Astrocyte of the spinal cord (primary cell): ENCODE data around the gene KTI12.
A peak's percentile ranks its signal among the peaks of the same experiment; 100 is the strongest.
"Not testable (repeated sequence)": the region's sequence is repeated elsewhere in the genome, so short reads cannot be mapped to it uniquely, and the experiment has no call there.

ENCODE experiments used
- DNase-seq: peaks from one replicate; pipeline ENCODE4 v3.0.0; 2011; ENCODE audit warnings: low read depth, low spot score
- H3K4me3 ChIP-seq: 2 replicates; pipeline ENCODE4 v1.5.1; 2011; ENCODE audit warnings: low read depth, mild to moderate bottlenecking, low read length, moderate library complexity
- CTCF ChIP-seq: IDR thresholded peaks from 2 replicates; pipeline ENCODE4 v1.5.1; 2012; ENCODE audit warnings: low read depth, mild to moderate bottlenecking, low read length, inconsistent platforms
- in situ Hi-C: cut with HindIII; loops from 2 replicates; pipeline ENCODE4 v1.10.0; 2017; ENCODE audit warnings: low sequenced_read_pairs

The KTI12 gene

GRCh38 chr1:52041551-52042185 is 8.1 kb upstream of the KTI12 start:
- no peak for TF ChIP-seq CTCF
- H3K4me3 ChIP-seq, result no peak overlapping the region
- in situ Hi-C loops, result no loop called here
- DNase-seq, result no peak

GRCh38 chr1:52037909-52038308 is 4.3 kb upstream of the KTI12 start:
- H3K4me3 ChIP-seq, result no peak overlapping the region
- no peak for TF ChIP-seq CTCF
- DNase-seq, result no peak
- in situ Hi-C loops, result no loop called here

- H3K4me3 ChIP-seq, result no peak overlapping the region
- TF ChIP-seq CTCF, result no peak
- no peak for DNase-seq
- in situ Hi-C loops, result no loop called here
Observed at GRCh38 chr1:52037402-52037814, 3.8 kb upstream of the KTI12 start.

- peak overlapping the region; percentile 92 for H3K4me3 ChIP-seq
- in situ Hi-C loops, result no loop called here
- TF ChIP-seq CTCF, result no peak
- DNase-seq, result no peak
Observed at GRCh38 chr1:52034050-52034384, 407 bp upstream of the KTI12 start.

- in situ Hi-C loops, result no loop called here
- TF ChIP-seq CTCF, result no peak
- peak overlapping the region; percentile 92 for H3K4me3 ChIP-seq
- DNase-seq, result peak; percentile 50
Observed at GRCh38 chr1:52032785-52033131, 852 bp downstream of the KTI12 start.

GRCh38 chr1:52032124-52032784 is 1.4 kb downstream of the KTI12 start:
- DNase-seq, result no peak
- no peak for TF ChIP-seq CTCF
- peak overlapping the region; percentile 92 for H3K4me3 ChIP-seq
- in situ Hi-C loops, result no loop called here

- in situ Hi-C loops, H3K4me3 ChIP-seq, DNase-seq: not testable (repeated sequence)
Observed at GRCh38 chr1:52028839-52029238, 4.8 kb downstream of the KTI12 start.
